Glomerular visceral epithelial cell (primary cell): Measurements from ENCODE around the gene SPECC1.
"Not testable (repeated sequence)": the region's sequence is repeated elsewhere in the genome, so short reads cannot be mapped to it uniquely, and the experiment has no call there.

Source experiments
- DNase-seq: peaks from one replicate; pipeline ENCODE4 v3.0.0-alpha.2; 2016; ENCODE audit errors: extremely low spot score

Gene SPECC1

GRCh38 chr17:20207262-20207985, 198.3 kb downstream of the SPECC1 start:
- no peak for DNase-seq

- DNase-seq = no peak
These were observed 199.6 kb downstream of the SPECC1 start for GRCh38 chr17:20208717-20209116.

- no peak for DNase-seq
These were observed 201.0 kb downstream of the SPECC1 start for GRCh38 chr17:20210180-20210579.

- DNase-seq = no peak
These were observed 201.5 kb downstream of the SPECC1 start for GRCh38 chr17:20210614-20211013.

GRCh38 chr17:20211246-20211645, 202.1 kb downstream of the SPECC1 start:
- DNase-seq = no peak

GRCh38 chr17:20213449-20213848, 204.3 kb downstream of the SPECC1 start:
- no peak for DNase-seq

GRCh38 chr17:20214794-20215193, 205.6 kb downstream of the SPECC1 start:
- DNase-seq = no peak

GRCh38 chr17:20216154-20216815, 207.1 kb downstream of the SPECC1 start:
- DNase-seq = peak; percentile 76

- no peak for DNase-seq
These were observed 207.7 kb downstream of the SPECC1 start for GRCh38 chr17:20216853-20217252.

GRCh38 chr17:20217677-20218076, 208.5 kb downstream of the SPECC1 start:
- no peak for DNase-seq

GRCh38 chr17:20218272-20218671, 209.1 kb downstream of the SPECC1 start:
- no peak for DNase-seq

GRCh38 chr17:20223808-20224328, 214.7 kb downstream of the SPECC1 start:
- DNase-seq = no peak

GRCh38 chr17:20224379-20224778, 215.2 kb downstream of the SPECC1 start:
- DNase-seq = no peak

- DNase-seq = no peak
These were observed 216.3 kb downstream of the SPECC1 start for GRCh38 chr17:20225162-20226115.

GRCh38 chr17:20226814-20227482, 217.8 kb downstream of the SPECC1 start:
- DNase-seq = peak; percentile 83

- DNase-seq = not testable (repeated sequence)
These were observed 218.7 kb downstream of the SPECC1 start for GRCh38 chr17:20227720-20228370.

- no peak for DNase-seq
These were observed 219.3 kb downstream of the SPECC1 start for GRCh38 chr17:20228410-20228809.

GRCh38 chr17:20228860-20229259, 219.7 kb downstream of the SPECC1 start:
- no peak for DNase-seq

- no peak for DNase-seq
These were observed 221.8 kb downstream of the SPECC1 start for GRCh38 chr17:20230924-20231323.

GRCh38 chr17:20232611-20233010, 223.5 kb downstream of the SPECC1 start:
- DNase-seq = no peak

- no peak for DNase-seq
These were observed 225.1 kb downstream of the SPECC1 start for GRCh38 chr17:20234276-20234675.
